Measurements from ENCODE around the gene ZNF469. TPM values are rescaled to one million over a fixed set of nuclear protein-coding genes. Genes with fewer than 3 reads are reported as not detected.

Gene ZNF469
- total RNA-seq, 1 experiment from 2014 or later: 0.50 TPM

GRCh38 chr16:88355389-88356123 lies 27.2 kb upstream of the ZNF469 start:
- no TSS peak for BruUV-seq (replicated peaks)
- Mint-ChIP-seq H3K27ac (ENCODE audit: unreplicated experiment) (no peak overlapping the region), H3K27me3 (ENCODE audit: unreplicated experiment) (peaks cover 25% of the 10 kb centered on the region), H3K4me3 (ENCODE audit: low read depth, unreplicated experiment) (no peak overlapping the region), H3K9me3 (ENCODE audit: low read depth, unreplicated experiment) (no peaks in the 10 kb centered on the region), H3K36me3 (ENCODE audit: insufficient read depth, unreplicated experiment) (no peaks in the 10 kb centered on the region), H3K4me1 (ENCODE audit: low read depth, unreplicated experiment) (no peaks in the 10 kb centered on the region)
- CTCF ChIA-PET: no interaction called here
- DNase-seq: no peak
- intact Hi-C loops (cut with micrococcal nuclease; ENCODE audit: unreplicated experiment): no loop called here
- no peak for TF ChIP-seq CTCF (IDR thresholded peaks at IDR 0.05; ENCODE audit: unreplicated experiment)

- Mint-ChIP-seq H3K9me3 (ENCODE audit: low read depth, unreplicated experiment) (no peaks in the 10 kb centered on the region), H3K4me1 (ENCODE audit: low read depth, unreplicated experiment) (no peaks in the 10 kb centered on the region), H3K27ac (ENCODE audit: unreplicated experiment) (no peak overlapping the region), H3K36me3 (ENCODE audit: insufficient read depth, unreplicated experiment) (no peaks in the 10 kb centered on the region), H3K27me3 (ENCODE audit: unreplicated experiment) (peaks cover 31% of the 10 kb centered on the region), H3K4me3 (ENCODE audit: low read depth, unreplicated experiment) (no peak overlapping the region)
- intact Hi-C loops (cut with micrococcal nuclease; ENCODE audit: unreplicated experiment): no loop called here
- BruUV-seq (replicated peaks): no TSS peak
- CTCF ChIA-PET: interaction anchor here (0.6 kb wide), 1 partner anchor 107 kb away, joined by 6 read pairs; no protein-coding TSS in a partner anchor
- no peak for TF ChIP-seq CTCF (IDR thresholded peaks at IDR 0.05; ENCODE audit: unreplicated experiment)
- DNase-seq: no peak
These were observed 26.5 kb upstream of the ZNF469 start for GRCh38 chr16:88356124-88356726.

GRCh38 chr16:88356727-88357199 lies 26.0 kb upstream of the ZNF469 start:
- no TSS peak for BruUV-seq (replicated peaks)
- H3K27me3 Mint-ChIP-seq (ENCODE audit: unreplicated experiment): peaks cover 36% of the 10 kb centered on the region
- no peaks in the 10 kb centered on the region for H3K4me1 Mint-ChIP-seq (ENCODE audit: low read depth, unreplicated experiment)
- no peaks in the 10 kb centered on the region for H3K9me3 Mint-ChIP-seq (ENCODE audit: low read depth, unreplicated experiment)
- no peak for DNase-seq
- no peaks in the 10 kb centered on the region for H3K36me3 Mint-ChIP-seq (ENCODE audit: insufficient read depth, unreplicated experiment)
- CTCF ChIA-PET: interaction anchor here (0.6 kb wide), 1 partner anchor 108 kb away, joined by 6 read pairs; no protein-coding TSS in a partner anchor
- intact Hi-C loops (cut with micrococcal nuclease; ENCODE audit: unreplicated experiment): no loop called here
- no peak overlapping the region for H3K27ac Mint-ChIP-seq (ENCODE audit: unreplicated experiment)
- H3K4me3 Mint-ChIP-seq (ENCODE audit: low read depth, unreplicated experiment): no peak overlapping the region
- no peak for TF ChIP-seq CTCF (IDR thresholded peaks at IDR 0.05; ENCODE audit: unreplicated experiment)

- H3K4me3 Mint-ChIP-seq (ENCODE audit: low read depth, unreplicated experiment): no peak overlapping the region
- peaks cover under 1% of the 10 kb centered on the region for H3K9me3 Mint-ChIP-seq (ENCODE audit: low read depth, unreplicated experiment)
- CTCF ChIA-PET: no interaction called here
- H3K4me1 Mint-ChIP-seq (ENCODE audit: low read depth, unreplicated experiment): no peaks in the 10 kb centered on the region
- DNase-seq: no peak
- no TSS peak for BruUV-seq (replicated peaks)
- H3K27me3 Mint-ChIP-seq (ENCODE audit: unreplicated experiment): peaks cover 44% of the 10 kb centered on the region
- no peaks in the 10 kb centered on the region for H3K36me3 Mint-ChIP-seq (ENCODE audit: insufficient read depth, unreplicated experiment)
- intact Hi-C loops (cut with micrococcal nuclease; ENCODE audit: unreplicated experiment): no loop called here
- H3K27ac Mint-ChIP-seq (ENCODE audit: unreplicated experiment): no peak overlapping the region
- TF ChIP-seq CTCF (IDR thresholded peaks at IDR 0.05; ENCODE audit: unreplicated experiment): no peak
These were observed 25.3 kb upstream of the ZNF469 start for GRCh38 chr16:88357317-88358022.

Measured in Calu3 (cell line).